ENCODE measurements around the gene CCDC60. TPM values are rescaled to one million over a fixed set of nuclear protein-coding genes. Genes with fewer than 3 reads are reported as not detected.

CCDC60 gene
- total RNA-seq, 1 experiment from 2014 or later: not detected

DNA sequence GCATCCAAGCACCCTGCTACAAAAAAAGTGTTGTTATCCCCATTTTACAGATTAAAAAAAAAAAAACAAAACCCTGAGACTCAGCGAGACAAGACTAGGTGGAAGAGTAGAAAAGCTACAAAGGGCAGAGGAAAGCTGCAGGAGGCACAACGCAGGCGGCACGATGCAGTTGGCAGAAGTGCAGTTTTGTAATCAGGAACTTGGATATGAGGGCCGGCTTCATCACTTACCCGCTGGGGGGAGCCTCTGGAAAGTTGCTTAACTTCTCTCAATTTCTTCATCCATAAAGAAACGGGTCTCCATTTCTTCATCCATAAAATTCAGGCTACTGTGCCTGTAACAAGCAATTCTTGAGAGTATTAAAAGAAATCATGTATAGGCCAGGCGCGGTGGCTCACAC is 33.1 kb upstream of the CCDC60 start:
- Histone ChIP-seq H3K27me3 (replicated peaks; ENCODE audit: insufficient read depth, low read depth, low read length, poor library complexity) (peaks cover 54% of the 10 kb centered on the region), H3K27ac (ENCODE audit: low read depth, low read length, poor library complexity, severe bottlenecking) (no peak overlapping the region), H3K4me1 (ENCODE audit: insufficient read depth, low read length, poor library complexity, severe bottlenecking) (no peaks in the 10 kb centered on the region), H3K36me3 (ENCODE audit: insufficient read depth, low read length, poor library complexity, severe bottlenecking) (no peaks in the 10 kb centered on the region), H3K9me3 (ENCODE audit: low read depth, low read length, poor library complexity, severe bottlenecking) (no peaks in the 10 kb centered on the region), H3K4me3 (ENCODE audit: low read depth, low read length, poor library complexity, severe bottlenecking) (no peak overlapping the region)
- POLR2A ChIA-PET (ENCODE audit: low non-redundant PET): no interaction called here
- BruUV-seq (replicated peaks): no TSS peak
- CTCF ChIA-PET: no interaction called here
- TF ChIP-seq, protein P1, sequence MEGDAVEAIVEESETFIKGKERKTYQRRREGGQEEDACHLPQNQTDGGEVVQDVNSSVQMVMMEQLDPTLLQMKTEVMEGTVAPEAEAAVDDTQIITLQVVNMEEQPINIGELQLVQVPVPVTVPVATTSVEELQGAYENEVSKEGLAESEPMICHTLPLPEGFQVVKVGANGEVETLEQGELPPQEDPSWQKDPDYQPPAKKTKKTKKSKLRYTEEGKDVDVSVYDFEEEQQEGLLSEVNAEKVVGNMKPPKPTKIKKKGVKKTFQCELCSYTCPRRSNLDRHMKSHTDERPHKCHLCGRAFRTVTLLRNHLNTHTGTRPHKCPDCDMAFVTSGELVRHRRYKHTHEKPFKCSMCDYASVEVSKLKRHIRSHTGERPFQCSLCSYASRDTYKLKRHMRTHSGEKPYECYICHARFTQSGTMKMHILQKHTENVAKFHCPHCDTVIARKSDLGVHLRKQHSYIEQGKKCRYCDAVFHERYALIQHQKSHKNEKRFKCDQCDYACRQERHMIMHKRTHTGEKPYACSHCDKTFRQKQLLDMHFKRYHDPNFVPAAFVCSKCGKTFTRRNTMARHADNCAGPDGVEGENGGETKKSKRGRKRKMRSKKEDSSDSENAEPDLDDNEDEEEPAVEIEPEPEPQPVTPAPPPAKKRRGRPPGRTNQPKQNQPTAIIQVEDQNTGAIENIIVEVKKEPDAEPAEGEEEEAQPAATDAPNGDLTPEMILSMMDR (conservative IDR thresholded peaks at IDR 0.05; ENCODE audit: low read depth, low read length): peak; percentile 39
- TF ChIP-seq EZH2 (IDR thresholded peaks at IDR 0.05; ENCODE audit: borderline replicate concordance, low read depth, low read length, poor library complexity, severe bottlenecking): no peak
- DNase-seq (ENCODE audit: low spot score): peak; percentile 34
- intact Hi-C loops (cut with micrococcal nuclease; ENCODE audit: unreplicated experiment): no loop called here

DNA sequence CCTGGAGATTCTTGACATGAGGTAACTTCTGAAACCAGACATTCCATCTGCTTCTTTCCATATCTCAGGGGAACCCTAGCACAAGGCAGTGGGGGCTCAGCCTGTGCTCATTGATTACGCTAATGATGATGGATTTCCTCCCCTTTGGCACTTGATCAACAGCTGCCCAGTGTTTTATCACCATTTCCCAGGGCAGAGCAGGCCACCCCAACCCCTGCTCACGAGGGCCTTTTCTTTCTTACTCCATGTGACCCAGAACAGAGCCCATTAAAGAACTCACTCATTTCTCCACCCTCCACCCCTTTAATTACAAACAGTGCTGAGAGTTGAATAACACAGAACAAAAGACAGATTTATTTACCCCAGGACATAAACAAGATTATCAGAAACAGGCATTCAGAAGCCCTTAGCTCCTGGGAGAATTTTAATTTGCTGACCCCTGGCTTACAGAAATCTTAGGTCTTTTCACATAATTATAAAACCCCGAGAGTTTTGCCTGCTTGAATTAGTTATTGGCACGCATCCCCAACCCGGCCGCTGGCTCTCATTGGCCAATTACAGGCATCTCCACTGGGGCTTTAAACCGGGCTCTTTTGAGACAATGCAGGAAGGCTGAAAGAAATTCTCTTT is 32.0 kb upstream of the CCDC60 start:
- Histone ChIP-seq H3K27ac (ENCODE audit: low read depth, low read length, poor library complexity, severe bottlenecking) (no peak overlapping the region), H3K27me3 (replicated peaks; ENCODE audit: insufficient read depth, low read depth, low read length, poor library complexity) (peaks cover 44% of the 10 kb centered on the region), H3K4me1 (ENCODE audit: insufficient read depth, low read length, poor library complexity, severe bottlenecking) (no peaks in the 10 kb centered on the region), H3K9me3 (ENCODE audit: low read depth, low read length, poor library complexity, severe bottlenecking) (no peaks in the 10 kb centered on the region), H3K4me3 (ENCODE audit: low read depth, low read length, poor library complexity, severe bottlenecking) (no peak overlapping the region), H3K36me3 (ENCODE audit: insufficient read depth, low read length, poor library complexity, severe bottlenecking) (no peaks in the 10 kb centered on the region)
- TF ChIP-seq EZH2 (IDR thresholded peaks at IDR 0.05; ENCODE audit: borderline replicate concordance, low read depth, low read length, poor library complexity, severe bottlenecking): no peak
- TF ChIP-seq, protein P1 (conservative IDR thresholded peaks at IDR 0.05; ENCODE audit: low read depth, low read length): no peak
- peak; percentile 19 for DNase-seq (ENCODE audit: low spot score)
- no TSS peak for BruUV-seq (replicated peaks)
- CTCF ChIA-PET: interaction anchor here (0.7 kb wide), 1 partner anchor 1449 kb away, joined by 14 read pairs; no protein-coding TSS in a partner anchor
- POLR2A ChIA-PET (ENCODE audit: low non-redundant PET): no interaction called here
- intact Hi-C loops (cut with micrococcal nuclease; ENCODE audit: unreplicated experiment): no loop called here

DNA sequence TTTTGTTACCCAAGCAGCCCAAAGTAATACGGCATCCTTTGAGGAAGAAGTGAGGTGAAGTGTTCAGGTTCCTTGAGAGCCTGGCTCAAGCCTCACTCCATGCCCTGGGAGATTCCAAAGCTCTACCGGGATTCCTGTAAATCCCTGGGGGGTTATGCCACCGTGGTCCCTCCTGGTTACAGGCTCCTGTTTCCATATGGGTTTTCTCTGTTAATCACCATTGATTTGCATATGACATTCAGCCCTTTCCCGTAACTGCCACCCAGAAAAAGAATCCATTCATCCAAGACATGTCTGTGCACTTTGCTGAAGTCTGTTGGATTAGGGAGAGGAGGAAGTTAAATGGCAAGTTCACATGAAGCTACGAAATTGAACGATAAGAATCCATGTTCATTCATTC is 27.9 kb upstream of the CCDC60 start:
- no peaks in the 10 kb centered on the region for H3K4me1 ChIP-seq (ENCODE audit: insufficient read depth, low read length, poor library complexity, severe bottlenecking)
- no peak for TF ChIP-seq EZH2 (IDR thresholded peaks at IDR 0.05; ENCODE audit: borderline replicate concordance, low read depth, low read length, poor library complexity, severe bottlenecking)
- TF ChIP-seq, protein P1 (conservative IDR thresholded peaks at IDR 0.05; ENCODE audit: low read depth, low read length): no peak
- POLR2A ChIA-PET (ENCODE audit: low non-redundant PET): no interaction called here
- no peak overlapping the region for H3K27ac ChIP-seq (ENCODE audit: low read depth, low read length, poor library complexity, severe bottlenecking)
- BruUV-seq (replicated peaks): no TSS peak
- CTCF ChIA-PET: no interaction called here
- no peak overlapping the region for H3K4me3 ChIP-seq (ENCODE audit: low read depth, low read length, poor library complexity, severe bottlenecking)
- no peaks in the 10 kb centered on the region for H3K36me3 ChIP-seq (ENCODE audit: insufficient read depth, low read length, poor library complexity, severe bottlenecking)
- DNase-seq (ENCODE audit: low spot score): no peak
- intact Hi-C loops (cut with micrococcal nuclease; ENCODE audit: unreplicated experiment): no loop called here
- H3K27me3 ChIP-seq (replicated peaks; ENCODE audit: insufficient read depth, low read depth, low read length, poor library complexity): peaks cover 37% of the 10 kb centered on the region
- H3K9me3 ChIP-seq (ENCODE audit: low read depth, low read length, poor library complexity, severe bottlenecking): no peaks in the 10 kb centered on the region

All from A673 (cell line).